ENCODE measurements around the gene ARHGAP26.

ARHGAP26 gene

GRCh38 chr5:143265995-143266394, 495.8 kb downstream of the ARHGAP26 start:
- H3K9ac ChIP-seq (ENCODE audit: low read length) = no peak overlapping the region
- H2AFZ ChIP-seq (ENCODE audit: low read length) = no peak overlapping the region
- no peaks in the 10 kb centered on the region for H3K27me3 ChIP-seq (ENCODE audit: insufficient read depth, low read length)
- TF ChIP-seq EZH2 (IDR thresholded peaks at IDR 0.05; ENCODE audit: borderline replicate concordance, low read length) = no peak
- TF ChIP-seq CTCF (IDR thresholded peaks at IDR 0.05; ENCODE audit: low read length) = no peak
- H3K9me3 ChIP-seq (ENCODE audit: low read length) = peaks cover 23% of the 10 kb centered on the region
- no peaks in the 10 kb centered on the region for H3K4me1 ChIP-seq (ENCODE audit: insufficient read depth, low read length, severe bottlenecking)
- H4K20me1 ChIP-seq (ENCODE audit: insufficient read depth, low read length) = no peaks in the 10 kb centered on the region
- H3K79me2 ChIP-seq (ENCODE audit: insufficient read depth, low read length) = no peaks in the 10 kb centered on the region
- H3K27ac ChIP-seq (ENCODE audit: low read depth, low read length, poor library complexity, severe bottlenecking) = no peak overlapping the region
- no peak overlapping the region for H3K4me2 ChIP-seq (ENCODE audit: low read length)
- H3F3A ChIP-seq (ENCODE audit: insufficient read depth, low read length) = no peaks in the 10 kb centered on the region
- no peaks in the 10 kb centered on the region for H3K9me2 ChIP-seq (ENCODE audit: low read depth, low read length)
- no peaks in the 10 kb centered on the region for H3K36me3 ChIP-seq (ENCODE audit: insufficient read depth, low read length)
- H3K4me3 ChIP-seq (ENCODE audit: low read depth, low read length, poor library complexity, severe bottlenecking) = no peak overlapping the region

GRCh38 chr5:143267186-143267585, 497.0 kb downstream of the ARHGAP26 start:
- Histone ChIP-seq H3F3A (ENCODE audit: insufficient read depth, low read length) (no peaks in the 10 kb centered on the region), H3K9ac (ENCODE audit: low read length) (no peak overlapping the region), H3K36me3 (ENCODE audit: insufficient read depth, low read length) (no peaks in the 10 kb centered on the region), H3K9me3 (ENCODE audit: low read length) (peaks cover 23% of the 10 kb centered on the region), H3K9me2 (ENCODE audit: low read depth, low read length) (no peaks in the 10 kb centered on the region), H3K27me3 (ENCODE audit: insufficient read depth, low read length) (no peaks in the 10 kb centered on the region), H3K79me2 (ENCODE audit: insufficient read depth, low read length) (no peaks in the 10 kb centered on the region), H4K20me1 (ENCODE audit: insufficient read depth, low read length) (no peaks in the 10 kb centered on the region), H3K27ac (ENCODE audit: low read depth, low read length, poor library complexity, severe bottlenecking) (no peak overlapping the region), H3K4me2 (ENCODE audit: low read length) (no peak overlapping the region), H3K4me1 (ENCODE audit: insufficient read depth, low read length, severe bottlenecking) (no peaks in the 10 kb centered on the region), H3K4me3 (ENCODE audit: low read depth, low read length, poor library complexity, severe bottlenecking) (no peak overlapping the region), H2AFZ (ENCODE audit: low read length) (no peak overlapping the region)
- TF ChIP-seq CTCF (IDR thresholded peaks at IDR 0.05; ENCODE audit: low read length) (no peak), EZH2 (IDR thresholded peaks at IDR 0.05; ENCODE audit: borderline replicate concordance, low read length) (no peak)

GRCh38 chr5:143268388-143268787, 498.2 kb downstream of the ARHGAP26 start:
- no peak overlapping the region for H3K4me2 ChIP-seq (ENCODE audit: low read length)
- TF ChIP-seq EZH2 (IDR thresholded peaks at IDR 0.05; ENCODE audit: borderline replicate concordance, low read length) (no peak), CTCF (IDR thresholded peaks at IDR 0.05; ENCODE audit: low read length) (no peak)

More at GRCh38 chr5:143268388-143268787, 498.2 kb downstream of the ARHGAP26 start:
- Histone ChIP-seq H3K4me1 (ENCODE audit: insufficient read depth, low read length, severe bottlenecking) (no peaks in the 10 kb centered on the region), H4K20me1 (ENCODE audit: insufficient read depth, low read length) (no peaks in the 10 kb centered on the region), H3K27ac (ENCODE audit: low read depth, low read length, poor library complexity, severe bottlenecking) (no peak overlapping the region), H3K79me2 (ENCODE audit: insufficient read depth, low read length) (no peaks in the 10 kb centered on the region), H3K9me2 (ENCODE audit: low read depth, low read length) (no peaks in the 10 kb centered on the region), H3K9me3 (ENCODE audit: low read length) (peaks cover 23% of the 10 kb centered on the region), H3K27me3 (ENCODE audit: insufficient read depth, low read length) (no peaks in the 10 kb centered on the region), H3K4me3 (ENCODE audit: low read depth, low read length, poor library complexity, severe bottlenecking) (no peak overlapping the region), H3F3A (ENCODE audit: insufficient read depth, low read length) (no peaks in the 10 kb centered on the region), H2AFZ (ENCODE audit: low read length) (no peak overlapping the region), H3K9ac (ENCODE audit: low read length) (no peak overlapping the region), H3K36me3 (ENCODE audit: insufficient read depth, low read length) (no peaks in the 10 kb centered on the region)
